SK-N-SH (cell line): ENCODE measurements around the gene ZC3H7B. TPM values are rescaled to one million over a fixed set of nuclear protein-coding genes. Genes with fewer than 3 reads are reported as not detected.

Source experiments
- CTCF ChIA-PET: fragments of 300-600, 350-600 bp; formaldehyde crosslinking; extraction: SDS; loops from one replicate; lab custom pipeline; 2021; lab: Yijun Ruan, JAX
- POLR2A ChIA-PET: fragments of 350-600 bp; sonication (Branson Sonifier 250); formaldehyde crosslinking; extraction: SDS; loops from one replicate; lab custom pipeline; 2020; ENCODE audit warnings: antibody characterized with exemption, inconsistent platforms; lab: Yijun Ruan, JAX
- DNase-seq: peaks from one replicate; pipeline ENCODE4 v3.0.0; 2012
- H2AFZ ChIP-seq: fragments of 200-600 bp; sonication (generic); 2 replicates; pipeline ENCODE4 v1.8.1; 2016; ENCODE audit warnings: antibody characterized with exemption, mild to moderate bottlenecking, low read depth
- H3F3A ChIP-seq: fragments of 200-600 bp; sonication (generic); replicated peaks from 2 replicates; pipeline ENCODE3; 2016; ENCODE audit warnings: antibody characterized with exemption, mild to moderate bottlenecking; ENCODE audit not compliant: insufficient read depth
- H3K27ac ChIP-seq, 2 experiments: fragments of 200-500 bp in 1 of 2; fragments of 200-600 bp in 1 of 2; sonication (Bioruptor generic) in 1 of 2; sonication (generic), shearing (Covaris generic) in 1 of 2; 2 replicates each; pipeline versions ENCODE4 v1.5.1 to v1.6.1; 2014 to 2016; ENCODE audit warnings: low read depth in 2 of 2, inconsistent platforms in 1 of 2, low read length in 1 of 2, mild to moderate bottlenecking in 1 of 2, mixed read lengths in 1 of 2
- H3K27me3 ChIP-seq: fragments of 200-600 bp; sonication (generic), shearing (Covaris generic); 2 replicates; pipeline ENCODE4 v1.6.1; 2016; ENCODE audit warnings: mixed run types; ENCODE audit not compliant: insufficient read depth
- H3K36me3 ChIP-seq, 2 experiments: fragments of 200-500 bp in 1 of 2; fragments of 200-600 bp in 1 of 2; sonication (Bioruptor generic) in 1 of 2; sonication (generic) in 1 of 2; replicated peaks in 1 of 2; 2 replicates each; pipeline versions ENCODE3 to v1.5.1; 2014 to 2016; ENCODE audit warnings: low read length in 1 of 2, mild to moderate bottlenecking in 1 of 2; ENCODE audit not compliant: insufficient read depth in 2 of 2, control insufficient read depth in 1 of 2
- H3K4me1 ChIP-seq, 2 experiments: fragments of 200-500 bp in 1 of 2; fragments of 200-600 bp in 1 of 2; sonication (Bioruptor generic) in 1 of 2; sonication (generic), shearing (Covaris generic) in 1 of 2; 2 replicates each; pipeline versions ENCODE4 v1.5.1 to v1.6.1; 2014 to 2016; ENCODE audit warnings: low read depth in 1 of 2, low read length in 1 of 2, mixed run types in 1 of 2; ENCODE audit not compliant: insufficient read depth in 2 of 2, control insufficient read depth in 1 of 2
- H3K4me2 ChIP-seq: fragments of 200-600 bp; sonication (generic), shearing (Covaris generic); 2 replicates; pipeline ENCODE4 v1.6.1; 2017; ENCODE audit warnings: mixed run types
- H3K4me3 ChIP-seq, 2 experiments: fragments of 200-500 bp in 1 of 2; fragments of 200-600 bp in 1 of 2; sonication (Bioruptor generic) in 1 of 2; sonication (generic), shearing (Covaris generic) in 1 of 2; 2 replicates each; pipeline versions ENCODE4 v1.5.1 to v1.8.1; 2014 to 2016; ENCODE audit warnings: low read depth in 2 of 2, inconsistent platforms in 1 of 2, low read length in 1 of 2, mild to moderate bottlenecking in 1 of 2, mixed read lengths in 1 of 2, moderate library complexity in 1 of 2
- H3K79me2 ChIP-seq: fragments of 200-600 bp; sonication (generic); 2 replicates; pipeline ENCODE4 v1.8.1; 2017; ENCODE audit warnings: mild to moderate bottlenecking; ENCODE audit not compliant: insufficient read depth
- H3K9ac ChIP-seq: fragments of 200-600 bp; sonication (generic); 2 replicates; pipeline ENCODE4 v1.6.1; 2017; ENCODE audit warnings: mixed run types
- H3K9me2 ChIP-seq: fragments of 200-600 bp; sonication (generic); 2 replicates; pipeline ENCODE4 v1.6.1; 2017; ENCODE audit warnings: mixed run types
- H3K9me3 ChIP-seq: fragments of 200-600 bp; sonication (generic); 2 replicates; pipeline ENCODE4 v1.6.1; 2017; ENCODE audit warnings: mixed run types, mild to moderate bottlenecking, moderate library complexity
- H4K20me1 ChIP-seq: fragments of 200-600 bp; sonication (generic); 2 replicates; pipeline ENCODE4 v1.6.1; 2017; ENCODE audit warnings: mild to moderate bottlenecking, mixed run types; ENCODE audit not compliant: insufficient read depth
- ELF1 ChIP-seq: IDR thresholded peaks from 2 replicates; pipeline ENCODE4 v1.4.0; 2012
- EP300 ChIP-seq, 2 experiments: IDR thresholded peaks; 2 replicates each; pipeline versions ENCODE4 v1.4.0 to v1.6.1; 2012; ENCODE audit warnings: borderline replicate concordance in 1 of 2, low read depth in 1 of 2, low read length in 1 of 2
- EZH2phosphoT487 ChIP-seq: fragments of 200-600 bp; sonication (generic); IDR thresholded peaks from 2 replicates; pipeline ENCODE4 v1.6.1; 2017; ENCODE audit warnings: low read depth, mixed run types, mild to moderate bottlenecking, antibody characterized with exemption, moderate library complexity, borderline replicate concordance
- FOSL2 ChIP-seq: IDR thresholded peaks from 2 replicates; pipeline ENCODE4 v1.4.0; 2012; ENCODE audit warnings: low read depth, mild to moderate bottlenecking, moderate library complexity, borderline replicate concordance
- GABPA ChIP-seq: IDR thresholded peaks from 2 replicates; pipeline ENCODE4 v1.4.0; 2012; ENCODE audit warnings: low read depth, mild to moderate bottlenecking
- IRF3 ChIP-seq: fragments of 150-350 bp; IDR thresholded peaks from 2 replicates; pipeline ENCODE4 v1.6.1; 2016; ENCODE audit warnings: mild to moderate bottlenecking, low read depth, low read length
- MXI1 ChIP-seq: IDR thresholded peaks from 2 replicates; pipeline ENCODE4 v1.6.1; 2012; ENCODE audit warnings: mild to moderate bottlenecking, low read depth, low read length, improper control_type of control experiment
- NFIC ChIP-seq: IDR thresholded peaks from 2 replicates; pipeline ENCODE4 v1.4.0; 2012; ENCODE audit warnings: borderline replicate concordance
- NRF1 ChIP-seq: IDR thresholded peaks from 2 replicates; pipeline ENCODE4 v1.6.1; 2012; ENCODE audit warnings: low read depth, mild to moderate bottlenecking, low read length
- POLR2AphosphoS5 ChIP-seq: IDR thresholded peaks from 2 replicates; pipeline ENCODE4 v1.6.1; 2012; ENCODE audit warnings: low read depth, low read length
- SMC3 ChIP-seq: IDR thresholded peaks from 2 replicates; pipeline ENCODE4 v1.6.1; 2012; ENCODE audit warnings: low read depth, low read length, improper control_type of control experiment
- TEAD4 ChIP-seq: IDR thresholded peaks from 2 replicates; pipeline ENCODE4 v1.4.0; 2012; ENCODE audit warnings: mild to moderate bottlenecking, borderline replicate concordance; ENCODE audit not compliant: insufficient read depth
- YY1 ChIP-seq: IDR thresholded peaks from 2 replicates; pipeline ENCODE4 v1.4.0; 2012; ENCODE audit warnings: low read depth, mild to moderate bottlenecking
- ZBTB33 ChIP-seq: IDR thresholded peaks from 2 replicates; pipeline ENCODE4 v1.4.0; 2012; ENCODE audit warnings: low read depth, borderline replicate concordance
- WGBS: methylation state at CpG from one replicate; pipeline ENCODE4 v1.1.6; 2017; ENCODE audit warnings: low lambda C conversion rate; 5-methylcytosine and 5-hydroxymethylcytosine counted together
- polyA plus RNA-seq, 3 experiments: library from polyadenylated mRNA; depleted of rRNA; stranded (reverse); fragments of >200 nt; gene quantifications; 2 replicates each; pipeline ENCODE4 v1.2.3, GENCODE V29; 2012
- TF ChIP-seq, protein P1 (sequence below): fragments of 200-600 bp; sonication (generic); IDR thresholded peaks from 2 replicates; pipeline ENCODE4 v1.6.1; 2017; ENCODE audit warnings: antibody characterized with exemption, mild to moderate bottlenecking, moderate library complexity
- TF ChIP-seq, protein P2 (sequence below): IDR thresholded peaks from 2 replicates; pipeline ENCODE4 v1.6.1; 2012; ENCODE audit warnings: mild to moderate bottlenecking, low read depth, low read length, moderate library complexity

ZC3H7B gene
- polyA plus RNA-seq, 1 of the 3 experiments (the other 2 are of a cell fraction), result 27.1 TPM

DNA sequence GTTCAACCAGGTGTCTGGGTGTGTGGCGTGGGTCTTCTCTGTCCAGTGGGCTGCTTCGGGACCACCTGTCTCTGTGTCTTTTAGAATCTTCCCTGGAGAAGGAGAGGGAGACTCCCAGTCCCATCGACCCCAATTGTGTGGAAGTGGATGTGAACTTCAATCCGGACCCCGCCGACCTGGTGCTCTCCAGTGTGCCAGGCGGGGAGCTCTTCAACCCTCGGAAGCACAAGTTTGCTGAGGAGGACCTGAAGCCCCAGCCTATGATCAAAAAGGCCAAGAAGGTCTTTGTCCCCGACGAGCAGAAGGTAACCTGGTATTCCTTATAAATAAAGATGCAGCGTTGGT, 92.7 kb downstream of the ZC3H7B start (continued):
- TF ChIP-seq, protein P1, sequence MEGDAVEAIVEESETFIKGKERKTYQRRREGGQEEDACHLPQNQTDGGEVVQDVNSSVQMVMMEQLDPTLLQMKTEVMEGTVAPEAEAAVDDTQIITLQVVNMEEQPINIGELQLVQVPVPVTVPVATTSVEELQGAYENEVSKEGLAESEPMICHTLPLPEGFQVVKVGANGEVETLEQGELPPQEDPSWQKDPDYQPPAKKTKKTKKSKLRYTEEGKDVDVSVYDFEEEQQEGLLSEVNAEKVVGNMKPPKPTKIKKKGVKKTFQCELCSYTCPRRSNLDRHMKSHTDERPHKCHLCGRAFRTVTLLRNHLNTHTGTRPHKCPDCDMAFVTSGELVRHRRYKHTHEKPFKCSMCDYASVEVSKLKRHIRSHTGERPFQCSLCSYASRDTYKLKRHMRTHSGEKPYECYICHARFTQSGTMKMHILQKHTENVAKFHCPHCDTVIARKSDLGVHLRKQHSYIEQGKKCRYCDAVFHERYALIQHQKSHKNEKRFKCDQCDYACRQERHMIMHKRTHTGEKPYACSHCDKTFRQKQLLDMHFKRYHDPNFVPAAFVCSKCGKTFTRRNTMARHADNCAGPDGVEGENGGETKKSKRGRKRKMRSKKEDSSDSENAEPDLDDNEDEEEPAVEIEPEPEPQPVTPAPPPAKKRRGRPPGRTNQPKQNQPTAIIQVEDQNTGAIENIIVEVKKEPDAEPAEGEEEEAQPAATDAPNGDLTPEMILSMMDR, result no peak
- TF ChIP-seq EP300 (IDR thresholded peaks at IDR 0.05; ENCODE audit: borderline replicate concordance in 1 of 2, low read depth in 1 of 2, low read length in 1 of 2), result no peak
- no peak for TF ChIP-seq YY1
- no peak for TF ChIP-seq GABPA
- no peak for TF ChIP-seq NFIC
- TF ChIP-seq, protein P2, sequence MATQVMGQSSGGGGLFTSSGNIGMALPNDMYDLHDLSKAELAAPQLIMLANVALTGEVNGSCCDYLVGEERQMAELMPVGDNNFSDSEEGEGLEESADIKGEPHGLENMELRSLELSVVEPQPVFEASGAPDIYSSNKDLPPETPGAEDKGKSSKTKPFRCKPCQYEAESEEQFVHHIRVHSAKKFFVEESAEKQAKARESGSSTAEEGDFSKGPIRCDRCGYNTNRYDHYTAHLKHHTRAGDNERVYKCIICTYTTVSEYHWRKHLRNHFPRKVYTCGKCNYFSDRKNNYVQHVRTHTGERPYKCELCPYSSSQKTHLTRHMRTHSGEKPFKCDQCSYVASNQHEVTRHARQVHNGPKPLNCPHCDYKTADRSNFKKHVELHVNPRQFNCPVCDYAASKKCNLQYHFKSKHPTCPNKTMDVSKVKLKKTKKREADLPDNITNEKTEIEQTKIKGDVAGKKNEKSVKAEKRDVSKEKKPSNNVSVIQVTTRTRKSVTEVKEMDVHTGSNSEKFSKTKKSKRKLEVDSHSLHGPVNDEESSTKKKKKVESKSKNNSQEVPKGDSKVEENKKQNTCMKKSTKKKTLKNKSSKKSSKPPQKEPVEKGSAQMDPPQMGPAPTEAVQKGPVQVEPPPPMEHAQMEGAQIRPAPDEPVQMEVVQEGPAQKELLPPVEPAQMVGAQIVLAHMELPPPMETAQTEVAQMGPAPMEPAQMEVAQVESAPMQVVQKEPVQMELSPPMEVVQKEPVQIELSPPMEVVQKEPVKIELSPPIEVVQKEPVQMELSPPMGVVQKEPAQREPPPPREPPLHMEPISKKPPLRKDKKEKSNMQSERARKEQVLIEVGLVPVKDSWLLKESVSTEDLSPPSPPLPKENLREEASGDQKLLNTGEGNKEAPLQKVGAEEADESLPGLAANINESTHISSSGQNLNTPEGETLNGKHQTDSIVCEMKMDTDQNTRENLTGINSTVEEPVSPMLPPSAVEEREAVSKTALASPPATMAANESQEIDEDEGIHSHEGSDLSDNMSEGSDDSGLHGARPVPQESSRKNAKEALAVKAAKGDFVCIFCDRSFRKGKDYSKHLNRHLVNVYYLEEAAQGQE, result no peak
- no peak for TF ChIP-seq MXI1

DNA sequence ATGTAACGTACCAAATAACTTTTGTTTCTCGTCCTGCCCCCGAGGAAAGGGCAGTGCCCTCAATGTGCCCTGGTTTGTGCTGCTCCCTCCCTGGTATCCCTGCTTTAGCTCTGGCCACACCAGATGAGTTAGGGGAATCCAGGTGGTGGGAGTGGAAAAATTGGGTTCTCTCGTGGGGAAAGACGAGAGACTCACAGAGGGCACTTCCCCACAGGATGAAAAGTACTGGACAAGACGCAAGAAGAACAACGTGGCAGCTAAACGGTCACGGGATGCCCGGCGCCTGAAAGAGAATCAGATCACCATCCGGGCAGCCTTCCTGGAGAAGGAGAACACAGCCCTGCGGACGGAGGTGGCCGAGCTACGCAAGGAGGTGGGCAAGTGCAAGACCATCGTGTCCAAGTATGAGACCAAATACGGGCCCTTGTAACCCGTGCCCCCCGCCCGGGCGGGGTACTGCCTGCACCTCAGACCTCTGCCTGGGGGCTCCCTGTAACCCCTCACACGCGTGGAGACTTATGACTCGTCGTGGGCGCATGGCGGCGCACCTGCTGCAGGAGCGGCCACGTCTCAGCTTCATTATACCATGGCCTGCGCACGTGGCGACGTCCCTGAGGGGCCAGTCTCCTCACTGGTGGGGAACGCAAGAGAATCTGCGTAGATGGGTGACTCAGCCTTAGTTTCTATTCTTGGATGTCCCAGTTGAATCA, 94.4 kb downstream of the ZC3H7B start:
- H2AFZ ChIP-seq, result no peak overlapping the region
- DNase-seq, result no peak
- no peaks in the 10 kb centered on the region for H3K9me2 ChIP-seq
- no peak overlapping the region for H3K9ac ChIP-seq
- no peaks in the 10 kb centered on the region for H3K27me3 ChIP-seq
- H3K4me2 ChIP-seq, result no peak overlapping the region
- no peaks in the 10 kb centered on the region for H3K9me3 ChIP-seq
- H3K4me1 ChIP-seq, result peaks cover 0 to 8% of the 10 kb centered on the region in 2 experiments; a peak in 1 of 4 replicates
- no peaks in the 10 kb centered on the region for H3K79me2 ChIP-seq
- H3K36me3 ChIP-seq, result peaks cover 0 to 19% of the 10 kb centered on the region in 2 experiments
- ChIA-PET CTCF (interaction anchor here (1.3 to 1.6 kb wide), 2 partner anchors 8 to 123 kb away, joined by 3 to 4 read pairs; no protein-coding TSS in a partner anchor), POLR2A (no interaction called here)
- H4K20me1 ChIP-seq, result no peaks in the 10 kb centered on the region
- no peak overlapping the region for H3K27ac ChIP-seq
- no peak overlapping the region for H3K4me3 ChIP-seq
- no peaks in the 10 kb centered on the region for H3F3A ChIP-seq
- 97% methylated on average over 10 of the region's 37 CpGs for WGBS
- TF ChIP-seq ZBTB33 (no peak), MXI1 (no peak), NFIC (no peak), POLR2AphosphoS5 (no peak), NRF1 (no peak), YY1 (no peak), TEAD4 (no peak), SMC3 (no peak), EZH2phosphoT487 (no peak), GABPA (no peak), EP300 (IDR thresholded peaks at IDR 0.05; ENCODE audit: borderline replicate concordance in 1 of 2, low read depth in 1 of 2, low read length in 1 of 2) (no peak), ELF1 (no peak), FOSL2 (no peak), IRF3 (no peak)
- TF ChIP-seq, protein P2, result no peak
